Heart left ventricle (tissue), 16 donors: Measurements from ENCODE around the gene HTR6. TPM values are rescaled to one million over a fixed set of nuclear protein-coding genes. Genes with fewer than 3 reads are reported as not detected.

Experiments
- ATAC-seq, 4 donors: fragments of 200-7000 bp; cut with Tn5 transposase; one replicate each; pipeline ENCODE4 v1.9.1; 2020 to 2022; ENCODE audit warnings: moderate library complexity in 4 of 4, mild to moderate bottlenecking in 3 of 4, moderate number of reproducible peaks in 1 of 4
- DNase-seq, 5 donors: peaks; one replicate each; pipeline ENCODE4 v3.0.0-alpha.2; 2020
- H3K27ac ChIP-seq, 12 donors: fragments of 200-600 bp; sonication (generic) in 4 of 12; one replicate each; pipeline versions ENCODE4 v1.5.0 to v1.8.0; 2016 to 2022; ENCODE audit warnings: mild to moderate bottlenecking in 2 of 12
- H3K27me3 ChIP-seq, 9 donors: fragments of 200-600 bp; sonication (generic) in 2 of 9; one replicate each; pipeline versions ENCODE4 v1.5.1 to v1.8.0; 2016 to 2022; ENCODE audit warnings: mild to moderate bottlenecking in 3 of 9
- H3K36me3 ChIP-seq, 9 donors: fragments of 200-600 bp; sonication (generic) in 2 of 9; one replicate each; pipeline versions ENCODE4 v1.5.0 to v1.8.0; 2018 to 2022; ENCODE audit warnings: mild to moderate bottlenecking in 2 of 9
- H3K4me1 ChIP-seq, 12 donors: fragments of 200-600 bp; sonication (generic) in 4 of 12; one replicate each; pipeline versions ENCODE4 v1.5.0 to v1.8.0; 2016 to 2022; ENCODE audit warnings: mild to moderate bottlenecking in 3 of 12
- H3K4me3 ChIP-seq, 12 donors: fragments of 200-600 bp; sonication (generic) in 4 of 12; one replicate each; pipeline versions ENCODE4 v1.5.0 to v1.8.0; 2017 to 2022; ENCODE audit warnings: mild to moderate bottlenecking in 9 of 12, moderate library complexity in 4 of 12
- H3K9me3 ChIP-seq, 12 donors: fragments of 200-600 bp; sonication (generic) in 4 of 12; one replicate each; pipeline versions ENCODE4 v1.5.0 to v1.8.0; 2016 to 2022; ENCODE audit warnings: mild to moderate bottlenecking in 1 of 12
- CTCF ChIP-seq, 12 donors: fragments of 200-600 bp; sonication (generic) in 4 of 12; IDR thresholded peaks; one replicate each; pipeline versions ENCODE4 v1.5.0 to v1.8.0; 2018 to 2022; ENCODE audit warnings: antibody characterized with exemption in 12 of 12, mild to moderate bottlenecking in 5 of 12
- POLR2A ChIP-seq, 2 donors: fragments of 450-650 bp; IDR thresholded peaks; one replicate each; pipeline ENCODE4 v1.6.1; 2017; ENCODE audit warnings: antibody characterized with exemption in 2 of 2, mild to moderate bottlenecking in 2 of 2, moderate library complexity in 2 of 2
- WGBS, 4 donors: extraction: QIAGEN DNeasy Blood & Tissue Kit in 2 of 4; methylation state at CpG; one replicate each; pipeline versions ENCODE4 v1.1.5 to v1.1.7; 2013 to 2018; 5-methylcytosine and 5-hydroxymethylcytosine counted together
- intact Hi-C, 10 donors: fragments of 100-400 bp; cut with DNase I; formaldehyde crosslinking; loops; one replicate each; pipeline versions ENCODE4 v1.11.1 to v1.14.2; 2022
- polyA plus RNA-seq, 2 donors: library from polyadenylated mRNA; stranded (reverse); fragments of 200-250 nt; gene quantifications; one replicate each; pipeline ENCODE4 v1.2.3, GENCODE V29; 2013
- total RNA-seq, 9 donors: library from RNA; depleted of rRNA in 2 of 9; stranded (reverse); fragments of >200 nt in 2 of 9; fragmentation: NEBNext Ultra II Directional in 3 of 9; extraction: Animal tissue kit (Norgen Biotek cat#: 25700) in 3 of 9; gene quantifications; one replicate each; pipeline versions ENCODE4 v1.1.0 to v1.2.4, GENCODE V29; 2016 to 2023
- donor health status: ischemic (EF 13 %, LVEDD 7.1; RV severe dilation, severe dysfunction).
- donor health status: healthy with polysubstance abuse.
- donor health status: DM: no; HTN: yes; CAD: no.
- donor health status: DM: no; HTN: no; CAD: no.
- donor health status: ischemic (EF 25% LVEDD 6.9; RV normal size, moderate dysfunction).
- donor health status: ischemic (EF 25% LVEDD 5.7; RV mildly dilated, moderate dysfunction).
- donor health status: healthy.
- donor health status: DM: yes; HTN: yes; CAD: no.
- donor health status: ischemic (EF 35%, LVEDD 5.7; RV mildly dilated, moderate dysfunction).
- donor health status: nonischemic (EF 11% LVEDD 7.7; RV severe dilation, severe dysfunction).
- donor health status: DM: yes; HTN: yes; CAD: no.
- donor health status: PGD.
- donor health status: ischemic (EF 29% LVEDD 5.4; RV normal size, mild dysfunction).
- donor health status: nonischemic (EF 23%, LVEDD 6.1; RV moderate dilation, normal function).

HTR6 gene
- total and polyA plus RNA-seq, 11 donors = not detected

DNA sequence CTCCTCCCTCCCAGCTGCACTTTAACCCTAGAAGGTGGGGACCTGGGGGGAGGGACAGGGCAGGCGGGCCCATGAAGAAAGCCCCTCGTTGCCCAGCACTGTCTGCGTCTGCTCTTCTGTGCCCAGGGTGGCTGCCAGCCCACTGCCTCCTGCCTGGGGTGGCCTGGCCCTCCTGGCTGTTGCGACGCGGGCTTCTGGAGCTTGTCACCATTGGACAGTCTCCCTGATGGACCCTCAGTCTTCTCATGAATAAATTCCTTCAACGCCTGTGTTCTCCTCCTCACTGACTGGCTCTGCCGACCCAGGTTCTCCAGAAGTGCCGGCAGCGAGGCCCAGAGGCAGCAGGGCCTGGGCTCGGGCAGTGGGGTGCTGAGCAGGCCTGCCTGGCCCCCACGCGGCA, 6.5 kb upstream of the HTR6 start:
- no peak for TF ChIP-seq CTCF (IDR thresholded peaks at IDR 0.05)
- TF ChIP-seq POLR2A (IDR thresholded peaks at IDR 0.05) = no peak
- H3K36me3 ChIP-seq = peaks cover 0 to 34% (median 12%) of the 10 kb centered on the region in 9 donors
- H3K4me3 ChIP-seq = no peak overlapping the region
- intact Hi-C loops = loop anchor here in 7 of 10 donors (5.0 to 10.0 kb wide), 5 partner anchors 316 to 443 kb away; partner anchors contain the start of genes EMC1 (in 5 of the 7), MRTO4 (in 5 of the 7) and UBR4 (in 1 of the 7)
- WGBS, 4 donors = 86 to 94% (median 89%) methylated on average over 12 to 13 of the region's 13 CpGs
- no peaks in the 10 kb centered on the region for H3K9me3 ChIP-seq
- peaks cover 0 to 11% (median 0%) of the 10 kb centered on the region in 9 donors for H3K27me3 ChIP-seq
- peak in 1 of 5 donors; percentile 46 for DNase-seq
- no peak for ATAC-seq
- H3K4me1 ChIP-seq = peaks cover 0 to 18% (median 8%) of the 10 kb centered on the region in 12 donors
- no peak overlapping the region for H3K27ac ChIP-seq

DNA sequence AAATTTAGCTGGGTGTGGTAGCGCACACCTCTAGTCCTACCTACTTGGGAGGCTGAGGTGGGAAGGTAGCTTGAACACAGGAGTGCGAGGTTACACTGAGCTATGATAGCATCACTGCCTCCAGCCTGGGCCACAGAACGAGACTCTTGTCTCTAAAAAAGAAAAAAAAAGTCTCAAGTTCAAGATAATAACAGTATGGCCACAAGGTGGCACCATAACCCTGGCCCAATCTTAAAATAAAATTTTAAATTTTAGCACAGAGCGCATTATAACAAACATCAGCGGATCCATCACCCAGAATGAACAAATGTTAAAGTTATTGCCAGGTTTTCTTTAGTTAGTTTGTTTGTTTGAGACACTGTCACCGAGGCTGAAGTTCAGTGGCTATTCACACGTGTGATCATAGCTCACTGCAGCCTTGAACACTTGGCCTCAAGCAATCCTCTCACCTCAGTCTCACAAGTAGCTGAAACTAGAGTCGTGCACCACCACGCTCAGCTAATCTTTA, 2.9 kb upstream of the HTR6 start:
- TF ChIP-seq CTCF (IDR thresholded peaks at IDR 0.05) (peak; percentile 62 to 84 (median 76)), POLR2A (IDR thresholded peaks at IDR 0.05) (no peak)
- H3K9me3 ChIP-seq = no peaks in the 10 kb centered on the region
- peaks cover 0 to 17% (median 5%) of the 10 kb centered on the region in 12 donors for H3K4me1 ChIP-seq
- H3K27me3 ChIP-seq = peaks cover 22 to 47% (median 31%) of the 10 kb centered on the region in 9 donors
- DNase-seq (no peak), ATAC-seq (no peak)
- H3K4me3 ChIP-seq = no peak overlapping the region
- intact Hi-C loops = loop anchor here in 8 of 10 donors (1.0 to 5.0 kb wide), 4 partner anchors 41 to 45 kb away; no protein-coding TSS in a partner anchor
- H3K36me3 ChIP-seq = peaks cover 0 to 16% (median 2%) of the 10 kb centered on the region in 9 donors
- no peak overlapping the region for H3K27ac ChIP-seq
- 11 to 17% (median 15%) methylated on average over 9 of the region's 9 CpGs for WGBS, 4 donors

DNA sequence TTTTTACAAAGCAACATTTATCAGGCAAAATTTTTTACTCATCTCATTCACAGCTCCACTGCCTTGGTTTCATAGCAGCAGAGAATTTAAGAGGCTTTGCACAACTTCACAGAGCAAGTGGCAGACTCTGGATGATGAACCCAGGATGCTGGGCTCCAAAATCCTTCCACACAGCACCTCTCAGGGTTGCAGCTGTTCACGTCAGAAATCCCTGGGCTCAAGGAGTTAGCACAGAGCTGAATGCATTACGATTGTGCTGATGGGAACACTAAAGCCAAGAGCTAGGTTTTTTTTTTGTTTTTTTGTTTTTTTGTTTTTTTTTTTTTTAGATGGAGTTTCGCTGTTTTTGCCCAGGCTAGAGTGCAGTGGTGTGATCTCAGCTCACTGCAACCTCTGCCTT, 2.4 kb upstream of the HTR6 start:
- Histone ChIP-seq H3K36me3 (peaks cover 0 to 13% (median 0%) of the 10 kb centered on the region in 9 donors), H3K9me3 (no peaks in the 10 kb centered on the region), H3K4me3 (no peak overlapping the region), H3K27me3 (peaks cover 22 to 51% (median 36%) of the 10 kb centered on the region in 9 donors), H3K27ac (no peak overlapping the region), H3K4me1 (peaks cover 0 to 17% (median 5%) of the 10 kb centered on the region in 12 donors)
- WGBS, 4 donors = 58 to 67% (median 64%) methylated on average over 3 of the region's 3 CpGs
- intact Hi-C loops = loop anchor here in 5 of 10 donors (1.0 to 5.0 kb wide), 3 partner anchors 40 to 44 kb away; no protein-coding TSS in a partner anchor
- TF ChIP-seq CTCF (IDR thresholded peaks at IDR 0.05) (no peak), POLR2A (IDR thresholded peaks at IDR 0.05) (no peak)
- DNase-seq = no peak
- ATAC-seq = no peak

- no peak for DNase-seq
- intact Hi-C loops = no loop called here
- ATAC-seq = no peak
- TF ChIP-seq CTCF (IDR thresholded peaks at IDR 0.05) (no peak), POLR2A (IDR thresholded peaks at IDR 0.05) (no peak)
- Histone ChIP-seq H3K36me3 (no peaks in the 10 kb centered on the region), H3K4me3 (peak overlapping the region in 7 of 12 donors; percentile 20 to 46 (median 32)), H3K27me3 (peaks cover 22 to 65% (median 38%) of the 10 kb centered on the region in 9 donors), H3K4me1 (peaks cover 0 to 14% (median 2%) of the 10 kb centered on the region in 12 donors), H3K9me3 (no peaks in the 10 kb centered on the region), H3K27ac (no peak overlapping the region)
- WGBS, 4 donors = 0 to 2% (median 2%) methylated on average over 14 to 23 of the region's 23 CpGs
These were observed 466 bp downstream of the HTR6 start for GRCh38 chr1:19665186-19665495.
